ENCODE results near the gene IL24.

The IL24 gene

GRCh38 chr1:206878456-206878855 lies 18.8 kb upstream of the IL24 start:
- FAIRE-seq (no peak), DNase-seq (ENCODE audit: low spot score) (no peak)

- DNase-seq (ENCODE audit: low spot score): no peak
- no peak for FAIRE-seq
Observed at GRCh38 chr1:206880314-206880713, 16.9 kb upstream of the IL24 start.

DNA sequence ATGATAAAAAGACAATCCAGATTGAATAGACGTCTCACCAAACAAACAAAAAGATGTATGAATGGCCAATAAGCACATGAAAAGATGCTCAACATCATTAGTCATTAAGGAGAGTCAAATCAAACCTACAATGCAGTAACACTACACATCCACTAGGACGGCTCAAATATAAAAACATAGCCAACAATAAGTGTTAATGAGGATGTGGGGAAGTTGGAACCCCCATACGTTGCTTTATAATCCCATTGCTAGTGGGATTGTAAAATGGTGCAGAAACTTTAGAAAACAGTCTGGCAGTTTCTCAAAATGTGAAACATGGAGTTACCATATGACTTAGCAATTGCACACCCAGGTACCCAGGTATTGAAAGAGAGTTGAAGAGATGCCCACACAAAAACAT lies 14.7 kb upstream of the IL24 start:
- no peak for DNase-seq (ENCODE audit: low spot score)
- FAIRE-seq: no peak

- DNase-seq (ENCODE audit: low spot score): no peak
- FAIRE-seq: no peak
Observed at GRCh38 chr1:206883160-206883559, 14.1 kb upstream of the IL24 start.

GRCh38 chr1:206883876-206884275 lies 13.4 kb upstream of the IL24 start:
- no peak for FAIRE-seq
- DNase-seq (ENCODE audit: low spot score): no peak

GRCh38 chr1:206885341-206886060 lies 11.7 kb upstream of the IL24 start:
- FAIRE-seq: no peak

GRCh38 chr1:206886831-206887230 lies 10.4 kb upstream of the IL24 start:
- no peak for FAIRE-seq
- DNase-seq (ENCODE audit: low spot score): no peak

More at GRCh38 chr1:206885341-206886060, 11.7 kb upstream of the IL24 start:
- DNase-seq (ENCODE audit: low spot score): no peak

- DNase-seq (ENCODE audit: low spot score) (no peak), FAIRE-seq (no peak)
Observed at GRCh38 chr1:206887701-206888100, 9.5 kb upstream of the IL24 start.

- FAIRE-seq (no peak), DNase-seq (ENCODE audit: low spot score) (peak; percentile 38)
Observed at GRCh38 chr1:206890125-206891060, 6.8 kb upstream of the IL24 start.

GRCh38 chr1:206891412-206891811 lies 5.8 kb upstream of the IL24 start:
- no peak for DNase-seq (ENCODE audit: low spot score)
- no peak for FAIRE-seq

GRCh38 chr1:206892351-206892984 lies 4.8 kb upstream of the IL24 start:
- FAIRE-seq: no peak

DNA sequence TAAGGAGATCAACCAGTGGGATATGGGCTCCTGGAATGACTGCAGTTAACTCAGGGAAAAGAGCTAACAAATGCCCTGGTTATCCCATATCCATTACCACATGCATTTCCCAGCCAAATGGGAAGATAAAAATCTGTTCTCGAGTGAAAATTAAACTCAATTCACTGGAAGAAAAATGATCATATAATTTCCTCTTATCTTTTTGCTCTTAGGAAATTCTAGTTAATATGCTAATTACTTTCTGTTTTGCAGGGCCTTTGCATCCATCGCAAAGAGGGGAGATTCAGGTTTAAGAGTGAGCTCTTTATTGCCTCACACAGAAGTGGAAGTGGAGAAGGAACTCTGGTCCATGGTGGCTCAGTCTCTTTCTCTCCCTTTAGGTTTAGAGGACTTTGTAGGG lies 3.9 kb upstream of the IL24 start:
- DNase-seq (ENCODE audit: low spot score) (no peak), FAIRE-seq (no peak)

More at GRCh38 chr1:206892351-206892984, 4.8 kb upstream of the IL24 start:
- DNase-seq (ENCODE audit: low spot score): no peak

GRCh38 chr1:206895325-206895724 lies 1.9 kb upstream of the IL24 start:
- FAIRE-seq (no peak), DNase-seq (ENCODE audit: low spot score) (no peak)

DNA sequence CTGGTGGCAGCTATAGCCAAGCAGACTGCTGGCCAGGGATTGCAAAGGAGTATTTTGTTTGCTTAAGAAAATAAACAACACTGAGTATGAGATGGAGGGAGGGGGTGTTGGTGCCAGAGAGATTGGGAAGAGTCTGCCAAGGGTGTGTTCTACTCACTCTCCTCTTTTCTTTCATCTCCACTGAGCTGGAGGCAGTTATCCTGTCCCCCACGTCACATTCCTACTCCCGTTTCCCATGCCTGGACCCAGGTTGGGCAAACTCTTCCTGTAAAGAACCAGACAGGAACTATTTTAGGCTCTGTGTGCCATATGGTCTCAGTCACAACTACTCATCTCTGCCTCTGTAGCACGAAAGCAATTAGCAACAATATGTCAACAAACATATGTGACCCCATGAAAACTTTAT lies 1.4 kb upstream of the IL24 start:
- FAIRE-seq (no peak), DNase-seq (ENCODE audit: low spot score) (no peak)

DNA sequence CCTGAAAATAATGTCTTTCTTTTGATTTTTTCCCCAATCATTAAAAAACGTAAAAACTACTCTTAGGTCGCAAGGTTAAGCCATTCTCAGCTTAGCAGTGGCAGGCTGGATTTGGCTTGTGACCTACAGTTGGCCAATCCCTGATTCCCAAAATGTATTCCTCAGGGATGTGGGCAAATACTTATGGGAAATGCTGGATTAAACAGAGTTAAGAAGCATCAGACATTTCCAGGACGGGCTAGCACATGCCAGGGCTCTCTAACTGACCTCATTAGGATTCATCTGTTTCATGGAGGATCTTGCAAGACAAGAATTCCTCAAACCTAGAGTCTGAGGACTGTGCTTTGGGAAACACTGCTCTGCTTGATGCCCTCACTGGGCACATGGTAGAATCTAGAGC lies 982 bp upstream of the IL24 start:
- FAIRE-seq (no peak), DNase-seq (ENCODE audit: low spot score) (no peak)

GRCh38 chr1:206898089-206898914 lies 1.1 kb downstream of the IL24 start:
- DNase-seq (ENCODE audit: low spot score) (peak; percentile 65), FAIRE-seq (no peak)

- DNase-seq (ENCODE audit: low spot score): no peak
- FAIRE-seq: no peak
Observed at GRCh38 chr1:206898915-206899431, 1.7 kb downstream of the IL24 start.

- FAIRE-seq (no peak), DNase-seq (ENCODE audit: low spot score) (no peak)
Observed at GRCh38 chr1:206899717-206900116, 2.5 kb downstream of the IL24 start.

DNA sequence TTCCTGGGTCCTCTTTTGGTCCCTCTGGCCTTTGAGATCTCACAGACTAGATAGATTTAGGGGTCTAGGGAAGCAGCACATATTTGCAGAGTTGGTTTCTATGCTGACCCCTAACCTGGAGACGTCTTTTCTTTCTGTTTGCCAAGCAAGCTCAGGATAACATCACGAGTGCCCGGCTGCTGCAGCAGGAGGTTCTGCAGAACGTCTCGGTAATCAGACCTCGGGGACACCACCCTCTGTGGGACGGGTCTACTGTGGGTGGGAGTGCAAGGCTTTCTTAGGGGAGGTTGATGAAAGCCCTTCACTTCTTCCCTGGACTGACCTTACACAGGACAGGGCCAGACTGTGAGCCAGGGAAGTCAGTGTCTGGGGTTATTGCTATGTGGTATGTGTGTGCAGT lies 2.9 kb downstream of the IL24 start:
- no peak for DNase-seq (ENCODE audit: low spot score)
- no peak for FAIRE-seq

- no peak for FAIRE-seq
Observed at GRCh38 chr1:206901944-206902343, 4.7 kb downstream of the IL24 start.

DNA sequence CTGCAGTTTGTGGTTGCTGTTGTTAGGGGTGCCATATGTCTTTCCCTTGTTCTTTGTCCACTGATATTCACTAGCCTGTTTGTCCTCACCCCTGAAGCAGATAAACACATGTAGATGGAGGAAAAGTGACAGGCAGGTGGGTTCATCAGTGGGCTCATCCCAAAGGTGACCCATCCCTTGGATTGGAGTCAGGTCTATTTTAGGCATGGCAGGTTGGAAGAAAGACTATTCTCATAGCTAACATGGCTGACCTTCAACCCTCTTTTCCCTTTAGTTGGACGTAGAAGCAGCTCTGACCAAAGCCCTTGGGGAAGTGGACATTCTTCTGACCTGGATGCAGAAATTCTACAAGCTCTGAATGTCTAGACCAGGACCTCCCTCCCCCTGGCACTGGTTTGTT lies 5.5 kb downstream of the IL24 start:
- DNase-seq (ENCODE audit: low spot score): no peak
- no peak for FAIRE-seq

More at GRCh38 chr1:206901944-206902343, 4.7 kb downstream of the IL24 start:
- no peak for DNase-seq (ENCODE audit: low spot score)

Data from urothelium cell line (cell line).